ENCODE results near the gene TTC4. TPM values are rescaled to one million over a fixed set of nuclear protein-coding genes. Genes with fewer than 3 reads are reported as not detected.

The TTC4 gene
- total RNA-seq, 2 experiments from 2014 or later, result 24.3 to 26.1 TPM

DNA sequence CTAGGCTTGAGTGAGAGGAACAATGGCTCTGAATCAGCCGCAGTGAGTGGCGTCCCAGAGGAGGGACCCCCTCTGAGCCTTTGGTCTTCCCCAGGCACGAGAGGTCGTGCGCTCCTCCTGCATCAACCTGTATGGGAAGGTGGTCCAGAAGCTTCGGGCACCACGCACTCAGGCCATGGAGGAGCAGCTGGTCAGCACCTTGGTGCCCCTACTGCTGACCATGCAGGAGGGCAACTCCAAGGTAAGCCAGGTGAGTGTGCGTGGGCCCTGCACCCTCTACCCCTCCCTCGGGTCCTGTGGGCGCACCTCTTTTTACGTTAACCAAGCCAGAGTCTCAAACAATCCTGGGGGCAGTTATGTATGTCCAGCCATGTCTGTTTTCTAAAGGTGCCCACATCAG is 13.7 kb upstream of the TTC4 start:
- Histone ChIP-seq H3K9me3 (ENCODE audit: low read length) (no peaks in the 10 kb centered on the region), H3K4me2 (ENCODE audit: low read length) (no peak overlapping the region), H4K20me1 (ENCODE audit: insufficient read depth, low read length) (no peaks in the 10 kb centered on the region), H3K79me2 (ENCODE audit: insufficient read depth, low read depth, low read length) (no peaks in the 10 kb centered on the region), H3K9me2 (ENCODE audit: insufficient read depth, low read length) (no peaks in the 10 kb centered on the region), H2AFZ (ENCODE audit: low read length) (no peak overlapping the region), H3K4me1 (ENCODE audit: insufficient read depth, low read length, poor library complexity, severe bottlenecking) (no peaks in the 10 kb centered on the region), H3K4me3 (ENCODE audit: low read depth, low read length, poor library complexity, severe bottlenecking) (no peak overlapping the region), H3K36me3 (ENCODE audit: insufficient read depth, low read length) (no peaks in the 10 kb centered on the region), H3K27ac (ENCODE audit: low read depth, low read length, poor library complexity, severe bottlenecking) (no peak overlapping the region)
- TF ChIP-seq, protein P1, sequence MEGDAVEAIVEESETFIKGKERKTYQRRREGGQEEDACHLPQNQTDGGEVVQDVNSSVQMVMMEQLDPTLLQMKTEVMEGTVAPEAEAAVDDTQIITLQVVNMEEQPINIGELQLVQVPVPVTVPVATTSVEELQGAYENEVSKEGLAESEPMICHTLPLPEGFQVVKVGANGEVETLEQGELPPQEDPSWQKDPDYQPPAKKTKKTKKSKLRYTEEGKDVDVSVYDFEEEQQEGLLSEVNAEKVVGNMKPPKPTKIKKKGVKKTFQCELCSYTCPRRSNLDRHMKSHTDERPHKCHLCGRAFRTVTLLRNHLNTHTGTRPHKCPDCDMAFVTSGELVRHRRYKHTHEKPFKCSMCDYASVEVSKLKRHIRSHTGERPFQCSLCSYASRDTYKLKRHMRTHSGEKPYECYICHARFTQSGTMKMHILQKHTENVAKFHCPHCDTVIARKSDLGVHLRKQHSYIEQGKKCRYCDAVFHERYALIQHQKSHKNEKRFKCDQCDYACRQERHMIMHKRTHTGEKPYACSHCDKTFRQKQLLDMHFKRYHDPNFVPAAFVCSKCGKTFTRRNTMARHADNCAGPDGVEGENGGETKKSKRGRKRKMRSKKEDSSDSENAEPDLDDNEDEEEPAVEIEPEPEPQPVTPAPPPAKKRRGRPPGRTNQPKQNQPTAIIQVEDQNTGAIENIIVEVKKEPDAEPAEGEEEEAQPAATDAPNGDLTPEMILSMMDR (conservative IDR thresholded peaks at IDR 0.05; ENCODE audit: low read length), result no peak
- no peak for TF ChIP-seq EZH2phosphoT487 (IDR thresholded peaks at IDR 0.05; ENCODE audit: borderline replicate concordance, low read depth, low read length)
- intact Hi-C loops (cut with micrococcal nuclease; ENCODE audit: unreplicated experiment), result no loop called here
- no TSS peak for BruUV-seq (replicated peaks)
- ChIA-PET POLR2A (interaction anchor here (0.6 kb wide), 1 partner anchor 1321 kb away, joined by 3 read pairs; no protein-coding TSS in a partner anchor), CTCF (ENCODE audit: unreplicated experiment) (no interaction called here)
- no peak for DNase-seq (ENCODE audit: low spot score)

- ChIA-PET CTCF (ENCODE audit: unreplicated experiment) (no interaction called here), POLR2A (no interaction called here)
- no TSS peak for BruUV-seq (replicated peaks)
- Histone ChIP-seq H3K4me1 (ENCODE audit: insufficient read depth, low read length, poor library complexity, severe bottlenecking) (no peaks in the 10 kb centered on the region), H3K79me2 (ENCODE audit: insufficient read depth, low read depth, low read length) (no peaks in the 10 kb centered on the region), H3K4me2 (ENCODE audit: low read length) (no peak overlapping the region), H3K27ac (ENCODE audit: low read depth, low read length, poor library complexity, severe bottlenecking) (no peak overlapping the region), H2AFZ (ENCODE audit: low read length) (no peak overlapping the region), H3K36me3 (ENCODE audit: insufficient read depth, low read length) (no peaks in the 10 kb centered on the region), H3K9me3 (ENCODE audit: low read length) (no peaks in the 10 kb centered on the region), H4K20me1 (ENCODE audit: insufficient read depth, low read length) (no peaks in the 10 kb centered on the region), H3K9me2 (ENCODE audit: insufficient read depth, low read length) (no peaks in the 10 kb centered on the region), H3K4me3 (ENCODE audit: low read depth, low read length, poor library complexity, severe bottlenecking) (no peak overlapping the region)
- TF ChIP-seq, protein P1 (conservative IDR thresholded peaks at IDR 0.05; ENCODE audit: low read length), result no peak
- TF ChIP-seq EZH2phosphoT487 (IDR thresholded peaks at IDR 0.05; ENCODE audit: borderline replicate concordance, low read depth, low read length), result no peak
- intact Hi-C loops (cut with micrococcal nuclease; ENCODE audit: unreplicated experiment), result no loop called here
- no peak for DNase-seq (ENCODE audit: low spot score)
Measured at GRCh38 chr1:54703471-54703870, 12.2 kb upstream of the TTC4 start.

- Histone ChIP-seq H3K79me2 (ENCODE audit: insufficient read depth, low read depth, low read length) (no peaks in the 10 kb centered on the region), H3K27ac (ENCODE audit: low read depth, low read length, poor library complexity, severe bottlenecking) (no peak overlapping the region), H3K4me3 (ENCODE audit: low read depth, low read length, poor library complexity, severe bottlenecking) (no peak overlapping the region), H2AFZ (ENCODE audit: low read length) (no peak overlapping the region), H3K9me3 (ENCODE audit: low read length) (no peaks in the 10 kb centered on the region), H3K9me2 (ENCODE audit: insufficient read depth, low read length) (no peaks in the 10 kb centered on the region), H4K20me1 (ENCODE audit: insufficient read depth, low read length) (no peaks in the 10 kb centered on the region), H3K4me2 (ENCODE audit: low read length) (no peak overlapping the region), H3K4me1 (ENCODE audit: insufficient read depth, low read length, poor library complexity, severe bottlenecking) (no peaks in the 10 kb centered on the region), H3K36me3 (ENCODE audit: insufficient read depth, low read length) (no peaks in the 10 kb centered on the region)
- DNase-seq (ENCODE audit: low spot score), result no peak
- BruUV-seq (replicated peaks), result no TSS peak
- TF ChIP-seq EZH2phosphoT487 (IDR thresholded peaks at IDR 0.05; ENCODE audit: borderline replicate concordance, low read depth, low read length), result no peak
- TF ChIP-seq, protein P1 (conservative IDR thresholded peaks at IDR 0.05; ENCODE audit: low read length), result no peak
- CTCF ChIA-PET (ENCODE audit: unreplicated experiment), result no interaction called here
- POLR2A ChIA-PET, result no interaction called here
- intact Hi-C loops (cut with micrococcal nuclease; ENCODE audit: unreplicated experiment), result no loop called here
Measured at GRCh38 chr1:54705153-54705552, 10.5 kb upstream of the TTC4 start.

Data from OCI-LY7 (cell line).